Panc1 (cell line): ENCODE results near the gene TMEM62. TPM values are rescaled to one million over a fixed set of nuclear protein-coding genes. Genes with fewer than 3 reads are reported as not detected.
"Not testable (repeated sequence)": the region's sequence is repeated elsewhere in the genome, so short reads cannot be mapped to it uniquely, and the experiment has no call there.

Experiments used
- ATAC-seq: fragments of 200-7000 bp; cut with Tn5 transposase; 2 replicates; pipeline ENCODE4 v1.9.1; 2020; ENCODE audit warnings: mild to moderate bottlenecking, moderate library complexity
- BruUV-seq: library from RNA; stranded (reverse); fragments of 400-500 nt; replicated peaks from 2 replicates; lab custom pipeline; 2021; lab: Mats Ljungman, UMichigan
- CTCF ChIA-PET: fragments of 300-600 bp; sonication (Branson Sonifier 250); formaldehyde crosslinking; loops from one replicate; lab custom pipeline; 2022; ENCODE audit warnings: antibody characterized with exemption; lab: Charles Lee
- POLR2A ChIA-PET: fragments of 300-600 bp; sonication (Branson Sonifier 250); formaldehyde crosslinking; loops from one replicate; lab custom pipeline; 2022; ENCODE audit warnings: antibody characterized with exemption; lab: Charles Lee
- DNase-seq: peaks from one replicate; pipeline ENCODE4 v3.0.0-alpha.2; 2010; ENCODE audit warnings: low read depth, low spot score
- H3K27ac ChIP-seq: 2 replicates; pipeline ENCODE4 v1.5.1; 2011; ENCODE audit warnings: mild to moderate bottlenecking, low read length, inconsistent platforms
- H3K27me3 ChIP-seq: fragments of 200-500 bp; sonication (Bioruptor generic); 2 replicates; pipeline ENCODE4 v1.6.0; 2014; ENCODE audit warnings: low read length, inconsistent platforms; ENCODE audit not compliant: control insufficient read depth, insufficient read depth
- H3K36me3 ChIP-seq: fragments of 200-500 bp; sonication (Bioruptor generic); 2 replicates; pipeline ENCODE4 v1.5.1; 2014; ENCODE audit warnings: inconsistent platforms, mild to moderate bottlenecking, low read length, moderate library complexity; ENCODE audit not compliant: control insufficient read depth, insufficient read depth
- H3K4me1 ChIP-seq: 2 replicates; pipeline ENCODE4 v1.5.1; 2011; ENCODE audit warnings: inconsistent platforms, mild to moderate bottlenecking, low read length, moderate library complexity; ENCODE audit not compliant: control insufficient read depth, insufficient read depth
- H3K4me3 ChIP-seq, 2 experiments: 2 replicates each; pipeline ENCODE4 v1.5.1; 2011 to 2012; ENCODE audit warnings: low read depth in 2 of 2, low read length in 2 of 2, mild to moderate bottlenecking in 2 of 2, inconsistent platforms in 1 of 2, moderate library complexity in 1 of 2
- H3K9me3 ChIP-seq: fragments of 200-500 bp; sonication (Bioruptor generic); 2 replicates; pipeline ENCODE4 v1.5.1; 2014; ENCODE audit warnings: low read depth, mild to moderate bottlenecking, inconsistent platforms, low read length, moderate library complexity; ENCODE audit not compliant: control insufficient read depth, insufficient read depth
- POLR2AphosphoS5 ChIP-seq: IDR thresholded peaks from 2 replicates; pipeline ENCODE4 v1.6.1; 2012; ENCODE audit warnings: mild to moderate bottlenecking, low read depth, low read length, moderate library complexity
- SIN3A ChIP-seq: IDR thresholded peaks from 2 replicates; pipeline ENCODE4 v1.6.1; 2012; ENCODE audit warnings: low read depth, mild to moderate bottlenecking, low read length, moderate library complexity, borderline replicate concordance; ENCODE audit not compliant: insufficient read depth
- TCF7L2 ChIP-seq: IDR thresholded peaks from 2 replicates; pipeline ENCODE4 v1.6.1; 2011; ENCODE audit warnings: mild to moderate bottlenecking, low read depth, low read length, inconsistent platforms
- in situ Hi-C: cut with HindIII; loops from 2 replicates; pipeline ENCODE4 v1.10.0; 2016; ENCODE audit warnings: low sequenced_read_pairs, low pct_unique_long_range_greater_than_20kb
- intact Hi-C: fragments of 100-400 bp; cut with micrococcal nuclease; formaldehyde crosslinking; loops from one replicate; pipeline ENCODE4 v1.10.0; 2022; ENCODE audit not compliant: unreplicated experiment
- total RNA-seq: library from RNA; stranded (reverse); gene quantifications from one replicate; pipeline ENCODE4 v1.2.1, GENCODE V29; 2021; ENCODE audit not compliant: unreplicated experiment
- TF ChIP-seq, protein P1 (sequence below): fragments of 450-650 bp; IDR thresholded peaks from 2 replicates; pipeline ENCODE4 v1.5.1; 2017; ENCODE audit warnings: mild to moderate bottlenecking
- TF ChIP-seq, protein P2 (sequence below), 2 experiments: IDR thresholded peaks; 2 replicates each; pipeline ENCODE4 v1.6.1; 2011 to 2012; ENCODE audit warnings: low read depth in 2 of 2, control low read depth in 1 of 2, low read length in 1 of 2, mild to moderate bottlenecking in 1 of 2, moderate library complexity in 1 of 2; ENCODE audit not compliant: insufficient read depth in 1 of 2

TMEM62 gene
- total RNA-seq, 1 experiment from 2014 or later: 20.4 TPM

DNA sequence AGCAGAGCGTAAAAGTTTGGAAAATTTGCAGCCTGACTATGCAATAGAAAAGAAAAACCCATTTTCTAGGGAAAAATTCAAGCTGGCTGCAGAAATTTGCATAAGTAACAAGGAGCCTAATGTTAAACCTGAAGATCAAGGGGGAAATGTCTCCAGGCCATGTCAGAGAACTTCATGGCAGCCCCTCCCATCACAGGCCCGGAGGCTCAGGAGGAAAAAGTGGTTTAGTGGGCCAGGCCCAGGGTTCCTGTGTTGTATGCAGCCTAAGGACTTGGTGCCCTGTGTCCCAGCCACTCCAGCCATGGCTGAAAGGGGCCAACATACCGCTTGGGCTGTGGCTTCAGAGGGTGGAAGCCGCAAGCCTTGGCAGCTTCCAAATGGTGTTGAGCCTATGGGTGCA lies 65.2 kb downstream of the TMEM62 start:
- H3K36me3 ChIP-seq, H3K4me1 ChIP-seq, intact Hi-C loops, H3K9me3 ChIP-seq, BruUV-seq, POLR2A ChIA-PET, in situ Hi-C loops, H3K27me3 ChIP-seq, ATAC-seq, H3K4me3 ChIP-seq, CTCF ChIA-PET, H3K27ac ChIP-seq, DNase-seq: not testable (repeated sequence)

DNA sequence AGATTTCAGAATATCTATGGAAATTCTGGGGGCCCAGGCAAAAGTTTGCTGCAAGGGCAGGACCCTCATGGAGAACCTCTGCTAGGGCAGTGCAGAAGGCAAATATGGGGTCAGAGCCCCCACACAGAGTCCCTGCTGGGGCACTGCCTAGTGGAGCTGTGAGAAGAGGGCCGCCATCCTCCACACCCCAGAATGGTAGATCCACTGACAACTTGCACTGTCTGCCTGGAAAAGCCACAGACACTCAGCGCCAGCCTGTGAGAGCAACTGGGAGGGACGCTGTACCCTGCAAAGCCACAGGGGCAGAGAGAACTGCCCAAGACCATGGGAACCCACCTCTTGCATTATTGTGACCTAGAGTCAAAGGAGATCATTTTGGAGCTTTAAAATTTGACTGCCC lies 65.6 kb downstream of the TMEM62 start:
- in situ Hi-C loops: no loop called here
- peaks cover 8% of the 10 kb centered on the region; the same call in 1 of the 2 replicates for H3K36me3 ChIP-seq
- intact Hi-C loops: no loop called here
- no peak overlapping the region for H3K4me3 ChIP-seq
- no peaks in the 10 kb centered on the region for H3K27me3 ChIP-seq
- ChIA-PET POLR2A (no interaction called here), CTCF (no interaction called here)
- no peak for ATAC-seq
- TF ChIP-seq POLR2AphosphoS5 (no peak), TCF7L2 (no peak), SIN3A (no peak)
- TF ChIP-seq, protein P1, sequence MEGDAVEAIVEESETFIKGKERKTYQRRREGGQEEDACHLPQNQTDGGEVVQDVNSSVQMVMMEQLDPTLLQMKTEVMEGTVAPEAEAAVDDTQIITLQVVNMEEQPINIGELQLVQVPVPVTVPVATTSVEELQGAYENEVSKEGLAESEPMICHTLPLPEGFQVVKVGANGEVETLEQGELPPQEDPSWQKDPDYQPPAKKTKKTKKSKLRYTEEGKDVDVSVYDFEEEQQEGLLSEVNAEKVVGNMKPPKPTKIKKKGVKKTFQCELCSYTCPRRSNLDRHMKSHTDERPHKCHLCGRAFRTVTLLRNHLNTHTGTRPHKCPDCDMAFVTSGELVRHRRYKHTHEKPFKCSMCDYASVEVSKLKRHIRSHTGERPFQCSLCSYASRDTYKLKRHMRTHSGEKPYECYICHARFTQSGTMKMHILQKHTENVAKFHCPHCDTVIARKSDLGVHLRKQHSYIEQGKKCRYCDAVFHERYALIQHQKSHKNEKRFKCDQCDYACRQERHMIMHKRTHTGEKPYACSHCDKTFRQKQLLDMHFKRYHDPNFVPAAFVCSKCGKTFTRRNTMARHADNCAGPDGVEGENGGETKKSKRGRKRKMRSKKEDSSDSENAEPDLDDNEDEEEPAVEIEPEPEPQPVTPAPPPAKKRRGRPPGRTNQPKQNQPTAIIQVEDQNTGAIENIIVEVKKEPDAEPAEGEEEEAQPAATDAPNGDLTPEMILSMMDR: no peak
- TF ChIP-seq, protein P2, sequence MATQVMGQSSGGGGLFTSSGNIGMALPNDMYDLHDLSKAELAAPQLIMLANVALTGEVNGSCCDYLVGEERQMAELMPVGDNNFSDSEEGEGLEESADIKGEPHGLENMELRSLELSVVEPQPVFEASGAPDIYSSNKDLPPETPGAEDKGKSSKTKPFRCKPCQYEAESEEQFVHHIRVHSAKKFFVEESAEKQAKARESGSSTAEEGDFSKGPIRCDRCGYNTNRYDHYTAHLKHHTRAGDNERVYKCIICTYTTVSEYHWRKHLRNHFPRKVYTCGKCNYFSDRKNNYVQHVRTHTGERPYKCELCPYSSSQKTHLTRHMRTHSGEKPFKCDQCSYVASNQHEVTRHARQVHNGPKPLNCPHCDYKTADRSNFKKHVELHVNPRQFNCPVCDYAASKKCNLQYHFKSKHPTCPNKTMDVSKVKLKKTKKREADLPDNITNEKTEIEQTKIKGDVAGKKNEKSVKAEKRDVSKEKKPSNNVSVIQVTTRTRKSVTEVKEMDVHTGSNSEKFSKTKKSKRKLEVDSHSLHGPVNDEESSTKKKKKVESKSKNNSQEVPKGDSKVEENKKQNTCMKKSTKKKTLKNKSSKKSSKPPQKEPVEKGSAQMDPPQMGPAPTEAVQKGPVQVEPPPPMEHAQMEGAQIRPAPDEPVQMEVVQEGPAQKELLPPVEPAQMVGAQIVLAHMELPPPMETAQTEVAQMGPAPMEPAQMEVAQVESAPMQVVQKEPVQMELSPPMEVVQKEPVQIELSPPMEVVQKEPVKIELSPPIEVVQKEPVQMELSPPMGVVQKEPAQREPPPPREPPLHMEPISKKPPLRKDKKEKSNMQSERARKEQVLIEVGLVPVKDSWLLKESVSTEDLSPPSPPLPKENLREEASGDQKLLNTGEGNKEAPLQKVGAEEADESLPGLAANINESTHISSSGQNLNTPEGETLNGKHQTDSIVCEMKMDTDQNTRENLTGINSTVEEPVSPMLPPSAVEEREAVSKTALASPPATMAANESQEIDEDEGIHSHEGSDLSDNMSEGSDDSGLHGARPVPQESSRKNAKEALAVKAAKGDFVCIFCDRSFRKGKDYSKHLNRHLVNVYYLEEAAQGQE (IDR thresholded peaks at IDR 0.05; ENCODE audit: insufficient read depth in 1 of 2, low read depth in 2 of 2, low read length in 1 of 2): no peak
- BruUV-seq: no TSS peak
- no peak overlapping the region for H3K27ac ChIP-seq
- no peaks in the 10 kb centered on the region for H3K4me1 ChIP-seq
- H3K9me3 ChIP-seq: no peaks in the 10 kb centered on the region
- no peak for DNase-seq

DNA sequence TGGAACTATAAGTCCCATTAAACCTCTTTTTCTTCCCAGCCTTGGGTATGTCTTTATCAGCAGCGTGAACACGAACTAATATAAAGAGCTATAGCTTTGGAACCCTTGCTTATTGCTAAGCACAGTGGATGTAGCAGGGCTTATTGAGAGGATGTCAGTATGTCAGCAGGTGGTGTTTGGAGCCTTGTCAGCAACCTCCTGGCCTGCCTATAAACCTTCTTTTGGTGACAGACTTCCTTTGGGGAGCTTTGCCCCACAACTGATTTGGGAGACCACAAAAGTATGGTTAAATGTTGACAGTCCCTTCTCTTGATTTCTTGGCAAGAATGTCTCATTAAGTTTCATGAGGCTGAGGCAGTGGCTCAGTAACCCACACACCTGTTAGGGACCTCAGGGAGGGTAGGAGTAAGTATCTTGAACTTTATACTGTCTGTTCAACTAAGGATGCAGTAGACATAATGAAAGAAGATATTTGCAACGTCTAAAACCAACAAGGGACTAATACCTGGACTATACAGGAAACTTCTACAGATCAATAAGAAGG lies 66.6 kb downstream of the TMEM62 start:
- in situ Hi-C loops: no loop called here
- intact Hi-C loops: no loop called here
- Histone ChIP-seq H3K27ac (no peak overlapping the region), H3K9me3 (no peaks in the 10 kb centered on the region), H3K27me3 (no peaks in the 10 kb centered on the region), H3K4me3 (no peak overlapping the region), H3K4me1 (no peaks in the 10 kb centered on the region), H3K36me3 (peaks cover 2% of the 10 kb centered on the region; the same call in 1 of the 2 replicates)
- no TSS peak for BruUV-seq
- TF ChIP-seq, protein P2 (IDR thresholded peaks at IDR 0.05; ENCODE audit: insufficient read depth in 1 of 2, low read depth in 2 of 2, low read length in 1 of 2): no peak
- TF ChIP-seq TCF7L2: no peak
- TF ChIP-seq, protein P1: no peak
- no peak for TF ChIP-seq SIN3A
- no peak for TF ChIP-seq POLR2AphosphoS5
- DNase-seq (no peak), ATAC-seq (no peak)
- ChIA-PET POLR2A (no interaction called here), CTCF (no interaction called here)
